HK-2 (cell line): ENCODE measurements around the gene NXN.
"Not testable (repeated sequence)": the region's sequence is repeated elsewhere in the genome, so short reads cannot be mapped to it uniquely, and the experiment has no call there.

Source experiments
- DNase-seq: peaks from one replicate; pipeline ENCODE4 v3.0.0-alpha.2; 2018; ENCODE audit not compliant: unreplicated experiment

The NXN gene

DNA sequence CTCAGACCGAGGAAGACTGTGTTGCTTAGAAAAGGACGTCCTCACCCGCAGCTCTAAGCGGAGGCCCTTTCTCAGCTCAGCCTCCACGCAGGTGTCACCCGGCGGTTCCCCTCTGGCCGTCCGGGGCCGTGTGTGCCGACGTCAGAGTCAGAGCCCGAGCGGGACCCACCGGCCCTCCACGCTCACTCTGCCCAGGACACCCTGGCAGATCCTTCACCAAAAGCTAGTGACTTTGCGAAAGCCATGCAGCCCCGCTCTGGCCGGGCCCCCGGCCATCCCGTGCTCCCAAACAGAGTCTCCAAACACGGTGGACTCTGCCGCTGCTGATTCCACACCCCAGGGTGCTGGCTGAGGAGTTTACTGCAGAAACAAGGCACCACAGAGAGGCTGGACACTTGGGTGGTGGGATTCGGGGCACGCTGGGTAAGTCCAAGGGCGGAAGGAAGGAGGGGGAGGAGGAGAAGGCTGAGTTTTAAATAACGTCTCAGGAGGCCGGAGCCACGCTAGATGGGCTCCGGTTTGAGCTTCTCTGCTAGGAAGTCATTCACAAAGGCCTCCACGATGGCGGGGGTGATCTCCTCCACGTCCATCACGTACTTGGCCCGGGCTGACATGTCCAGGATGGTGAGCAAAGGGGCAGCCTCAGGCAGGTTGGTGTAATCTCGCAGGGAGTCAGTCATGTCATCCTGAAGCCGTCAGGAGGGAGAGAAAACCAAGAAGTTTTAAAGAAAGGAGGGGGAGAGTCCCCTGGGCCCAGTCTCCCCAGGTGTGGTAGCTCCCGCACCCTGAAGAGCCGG is 178.9 kb downstream of the NXN start:
- DNase-seq, result no peak

DNA sequence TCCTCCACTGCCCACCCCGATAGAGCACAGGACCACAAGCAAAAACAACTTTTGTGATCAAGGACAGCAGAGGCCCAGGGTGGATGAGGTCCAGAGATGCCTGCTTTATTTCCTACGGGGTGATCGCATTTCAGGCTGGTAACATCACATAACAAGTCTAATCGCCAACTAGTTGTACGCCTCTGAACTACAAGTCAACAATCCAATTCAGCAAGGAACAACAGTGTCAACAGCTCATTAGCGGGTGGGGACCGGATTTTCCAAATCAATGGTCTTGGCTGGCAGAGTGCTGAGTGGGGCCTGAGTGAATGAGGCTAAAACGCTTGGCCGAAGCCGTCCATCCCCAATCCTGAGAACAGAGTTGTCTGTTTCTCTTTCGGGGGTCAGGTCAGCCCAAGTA is 180.3 kb downstream of the NXN start:
- no peak for DNase-seq

DNA sequence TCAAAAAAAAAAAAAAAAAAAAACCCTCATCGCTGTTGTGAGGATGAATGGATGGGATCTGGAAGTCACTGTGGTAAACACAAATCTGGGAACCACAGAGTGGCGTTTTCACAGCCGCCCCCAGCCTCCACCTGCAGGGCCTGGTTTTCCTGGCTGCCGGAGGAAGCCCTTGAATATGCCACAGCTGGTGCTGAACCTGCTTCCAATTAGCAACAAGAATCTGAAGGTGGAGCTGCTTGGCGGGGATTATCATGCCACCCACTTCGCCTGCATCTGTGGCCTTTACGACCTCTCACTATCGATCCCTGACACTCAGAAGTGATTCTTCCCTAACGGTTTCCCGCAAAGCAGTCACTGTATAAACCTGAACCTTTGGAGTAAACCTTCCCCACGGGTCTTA is 181.3 kb downstream of the NXN start:
- DNase-seq, result no peak

DNA sequence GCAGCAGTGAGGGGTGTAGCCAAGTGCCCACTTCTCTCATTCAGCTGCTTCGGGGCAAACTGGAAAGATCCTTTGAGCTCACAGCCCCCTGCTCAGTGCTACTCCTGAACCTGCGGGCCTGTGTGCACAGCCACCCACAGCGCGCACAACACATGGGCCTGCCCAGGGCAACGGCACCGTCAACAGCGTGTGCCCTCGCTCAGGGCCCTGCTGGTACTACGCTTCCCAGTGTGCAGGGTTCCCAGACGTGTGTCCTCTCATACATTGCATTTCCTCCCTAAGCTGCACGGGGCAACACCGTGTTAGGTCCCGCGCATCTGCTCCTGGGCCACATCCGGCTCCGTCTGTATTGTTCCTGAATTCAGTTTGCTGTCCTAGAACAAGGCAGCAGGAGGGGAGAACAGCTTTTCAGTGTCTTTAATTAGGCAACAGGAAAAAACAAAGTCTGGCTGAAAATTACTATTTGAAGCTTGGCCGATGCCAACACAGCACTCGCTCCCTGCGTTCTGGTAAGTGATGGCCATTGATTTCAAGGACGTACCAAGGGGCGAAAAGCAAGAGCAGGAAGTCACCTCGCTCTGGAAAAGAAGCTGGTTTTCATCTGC is 182.2 kb downstream of the NXN start:
- DNase-seq, result no peak

DNA sequence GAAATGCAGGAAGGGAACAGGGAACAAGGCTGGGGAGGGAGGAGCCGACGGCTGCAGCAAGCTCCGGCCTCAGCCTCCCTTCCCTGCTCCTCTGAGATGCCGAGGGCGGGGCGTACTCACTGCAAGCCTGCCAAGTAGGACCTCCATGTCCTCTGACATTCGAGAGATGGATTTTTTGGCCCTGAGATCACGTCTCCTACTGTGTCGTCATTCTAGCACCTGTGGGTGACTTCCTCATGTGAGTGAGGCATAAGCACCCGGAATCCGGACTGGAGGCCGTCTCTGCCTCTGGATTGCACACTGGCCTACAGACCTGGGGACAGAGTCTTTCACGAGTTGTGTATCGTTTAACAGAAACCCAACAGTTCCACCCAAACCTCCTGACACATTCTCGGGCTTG is 183.0 kb downstream of the NXN start:
- no peak for DNase-seq

DNA sequence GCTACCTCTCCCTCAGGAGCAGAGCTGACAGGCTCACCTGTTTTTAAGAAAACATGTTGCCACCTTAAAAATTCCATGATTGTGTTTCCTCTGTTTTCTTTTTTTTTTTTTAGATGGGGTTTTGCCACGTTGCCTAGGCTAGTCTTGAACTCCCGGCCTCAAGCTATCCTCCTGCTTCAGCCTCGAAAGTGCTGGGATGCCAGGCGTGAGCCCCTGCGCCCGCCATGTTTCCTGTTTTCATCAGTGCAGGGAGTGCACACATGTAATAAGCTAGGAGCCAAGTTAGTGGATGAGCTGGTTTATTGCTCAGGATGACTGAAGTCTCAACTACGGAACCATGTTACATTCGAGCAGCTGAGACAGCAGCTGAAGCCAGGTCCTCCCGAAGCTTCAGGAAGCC is 183.9 kb downstream of the NXN start:
- no peak for DNase-seq

DNA sequence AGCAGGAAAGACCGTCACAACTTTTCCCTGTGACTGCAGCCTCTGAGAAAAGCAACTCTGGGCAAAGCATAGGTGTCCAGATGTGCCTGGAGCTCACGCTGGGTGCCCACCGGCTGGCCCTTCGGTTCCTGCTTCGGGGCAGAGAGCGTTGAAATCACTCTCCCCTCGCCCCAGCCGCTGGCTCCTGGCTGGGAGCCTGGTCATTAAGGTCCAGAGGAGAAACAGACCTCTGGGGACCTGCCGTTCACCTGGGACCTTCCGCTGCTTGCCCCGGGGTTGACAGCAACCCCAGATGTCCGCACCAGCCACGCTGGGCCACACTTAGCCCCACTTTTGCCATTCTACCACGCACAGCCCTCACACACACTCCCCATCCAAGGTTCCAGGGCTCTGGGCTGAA is 184.3 kb downstream of the NXN start:
- no peak for DNase-seq

DNA sequence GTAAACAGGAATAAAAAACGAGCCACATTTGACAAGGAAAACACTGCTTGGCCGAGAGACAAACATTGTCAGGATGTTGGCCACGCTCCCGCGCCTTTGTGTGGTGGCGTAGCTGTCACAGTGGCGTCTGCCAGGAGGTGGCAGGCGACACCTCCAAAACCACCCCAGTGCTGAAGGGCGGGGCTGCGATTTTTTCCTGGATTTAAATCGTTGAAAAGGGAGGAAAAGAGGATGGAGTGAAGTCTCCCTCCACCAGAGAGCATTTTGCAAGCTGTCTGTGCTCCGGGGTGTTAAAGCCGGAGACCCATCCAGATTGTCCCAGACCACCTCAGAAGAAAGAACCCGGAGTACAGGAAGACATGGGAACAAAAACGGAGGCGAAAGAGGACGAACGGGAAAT is 184.7 kb downstream of the NXN start:
- DNase-seq, result no peak

DNA sequence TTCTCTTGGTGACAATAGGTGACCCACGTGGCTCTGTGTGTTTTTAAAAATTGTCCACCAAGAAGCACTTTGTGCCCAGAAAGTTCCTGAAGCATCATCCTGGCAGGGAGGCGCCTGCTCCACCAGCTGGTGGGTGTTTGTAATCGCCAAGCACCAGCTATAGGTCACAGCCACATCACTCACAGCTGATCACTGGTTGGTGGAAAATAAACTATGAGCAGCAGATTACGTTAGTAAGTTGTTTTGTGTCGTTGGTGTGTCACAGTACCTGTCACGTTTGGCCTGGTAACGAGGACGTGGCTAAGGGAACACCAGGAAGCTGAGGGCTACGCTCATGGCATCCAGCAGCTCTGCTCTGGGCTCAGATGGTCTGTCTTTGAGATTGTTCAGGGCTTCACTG is 187.3 kb downstream of the NXN start:
- no peak for DNase-seq

DNA sequence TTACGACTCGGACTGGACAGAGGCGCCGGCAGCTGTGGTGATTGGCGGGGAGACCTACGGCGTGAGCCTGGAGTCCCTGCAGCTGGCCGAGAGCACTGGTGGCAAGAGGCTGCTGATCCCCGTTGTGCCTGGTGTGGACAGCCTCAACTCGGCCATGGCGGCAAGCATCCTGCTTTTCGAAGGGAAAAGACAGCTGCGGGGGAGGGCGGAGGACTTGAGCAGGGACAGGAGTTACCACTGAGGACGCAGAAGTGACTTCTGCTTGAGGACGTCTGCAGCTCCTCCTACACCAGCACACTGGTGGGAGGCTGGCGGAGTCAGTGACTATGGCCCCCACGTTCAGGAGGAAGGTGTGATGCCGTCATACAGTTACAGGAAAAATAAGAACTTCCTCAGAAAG is 187.7 kb downstream of the NXN start:
- no peak for DNase-seq

DNA sequence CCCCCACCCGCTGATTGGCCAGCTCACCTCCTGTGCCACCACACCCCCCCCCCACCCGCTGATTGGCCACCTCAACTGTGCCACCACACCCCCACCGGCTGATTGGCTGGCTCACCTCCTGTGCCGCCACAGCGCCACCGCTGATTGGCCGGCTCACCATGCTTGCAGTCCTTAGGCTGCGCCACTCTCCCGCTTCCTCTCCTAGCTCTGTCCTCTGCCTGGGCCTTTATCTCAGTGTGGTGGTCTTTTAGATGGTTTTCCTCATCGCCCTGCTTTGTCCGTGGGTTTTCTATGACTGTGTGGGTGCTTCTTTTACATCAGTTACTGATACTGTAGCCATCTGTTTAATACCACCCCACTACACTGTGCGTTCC is 188.7 kb downstream of the NXN start:
- not testable (repeated sequence) for DNase-seq

DNA sequence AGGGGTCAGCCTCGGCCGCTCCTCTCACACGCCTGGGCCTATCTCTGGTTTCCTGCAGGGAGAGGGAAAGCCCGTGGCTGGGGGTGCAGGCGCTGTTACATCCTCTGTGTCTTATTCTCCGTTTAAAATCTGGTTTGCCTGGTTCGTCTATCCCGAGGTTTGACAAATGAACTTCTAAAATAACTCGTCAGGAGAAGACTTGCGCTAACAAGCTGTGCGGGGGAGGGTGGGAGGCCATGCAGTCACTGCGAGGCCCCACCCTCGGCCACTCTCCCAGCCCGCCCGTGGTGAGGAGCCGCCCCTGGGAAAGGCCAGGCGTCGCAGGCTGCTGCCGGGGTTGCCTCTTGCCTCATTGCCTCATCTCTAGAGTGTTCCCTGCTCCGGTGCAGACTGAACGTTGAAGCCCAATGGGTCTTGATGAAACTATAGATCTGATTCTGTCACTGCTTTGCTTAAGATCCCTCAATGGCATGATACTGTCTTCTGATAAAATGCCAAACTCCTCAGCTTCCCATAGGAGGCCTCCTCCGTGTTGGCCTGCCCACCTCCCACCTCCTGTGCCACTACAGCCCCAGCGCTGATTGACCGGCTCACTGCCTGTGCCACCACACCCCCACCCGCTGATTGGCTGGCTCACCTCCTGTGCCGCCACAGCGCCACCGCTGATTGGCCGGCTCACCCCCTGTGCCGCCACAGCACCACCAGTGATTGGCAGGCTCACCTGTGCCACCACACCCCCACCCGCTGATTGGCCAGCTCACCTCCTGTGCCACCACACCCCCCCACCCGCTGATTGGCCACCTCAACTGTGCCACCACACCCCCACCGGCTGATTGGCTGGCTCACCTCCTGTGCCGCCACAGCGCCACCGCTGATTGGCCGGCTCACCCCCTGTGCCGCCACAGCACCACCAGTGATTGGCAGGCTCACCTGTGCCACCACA is 189.4 kb downstream of the NXN start:
- DNase-seq, result not testable (repeated sequence)

DNA sequence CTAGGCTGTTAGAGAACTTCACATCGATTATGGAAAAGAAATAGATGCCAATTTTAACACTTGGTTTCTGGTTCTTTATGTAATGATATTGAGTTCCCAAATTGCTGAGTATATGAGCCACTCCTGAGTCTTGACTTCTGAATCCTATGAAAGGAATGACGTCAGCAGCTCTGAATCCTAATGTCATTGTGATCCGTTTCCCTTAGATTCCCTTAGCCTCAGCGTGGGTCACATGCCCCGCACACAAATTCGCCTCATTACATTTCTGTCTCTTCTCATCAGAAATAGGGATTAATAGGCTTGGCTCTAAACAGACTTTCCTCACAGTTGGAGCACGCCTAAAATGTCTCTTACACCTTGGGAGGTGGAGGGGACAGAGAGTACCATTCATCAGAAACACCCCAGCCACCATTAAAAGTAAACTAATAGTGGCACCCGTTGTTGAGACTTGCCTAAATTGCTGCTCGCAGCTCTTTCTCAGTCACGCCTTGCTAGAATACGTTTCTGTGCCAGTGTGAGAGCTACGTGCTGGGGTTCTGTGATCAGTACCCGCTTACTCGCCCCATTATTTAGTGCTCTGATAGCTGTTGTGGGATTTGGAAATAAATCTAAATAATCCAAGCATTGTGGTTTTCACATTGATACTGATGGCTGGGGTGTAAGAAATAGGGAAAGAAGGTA is 190.3 kb downstream of the NXN start:
- no peak for DNase-seq

DNA sequence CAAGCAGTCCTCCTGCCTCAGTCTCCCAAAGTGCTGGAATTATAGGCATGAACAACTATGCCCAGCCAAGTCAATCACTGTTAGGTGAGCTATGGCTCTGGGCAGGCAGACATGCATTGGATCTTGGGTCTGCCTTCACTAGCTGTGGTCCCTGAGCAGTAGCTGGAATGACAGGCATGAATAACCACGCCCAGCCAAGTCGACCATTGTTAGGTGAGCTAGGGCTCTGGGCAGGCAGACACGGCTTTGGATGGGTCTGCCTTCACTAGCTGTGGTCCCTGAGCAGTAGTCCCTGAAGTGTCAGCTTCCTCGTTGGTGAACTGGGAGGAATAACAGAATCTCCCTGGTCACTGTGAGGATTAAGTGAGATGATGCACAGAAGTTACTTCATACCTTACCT is 191.0 kb downstream of the NXN start:
- no peak for DNase-seq

DNA sequence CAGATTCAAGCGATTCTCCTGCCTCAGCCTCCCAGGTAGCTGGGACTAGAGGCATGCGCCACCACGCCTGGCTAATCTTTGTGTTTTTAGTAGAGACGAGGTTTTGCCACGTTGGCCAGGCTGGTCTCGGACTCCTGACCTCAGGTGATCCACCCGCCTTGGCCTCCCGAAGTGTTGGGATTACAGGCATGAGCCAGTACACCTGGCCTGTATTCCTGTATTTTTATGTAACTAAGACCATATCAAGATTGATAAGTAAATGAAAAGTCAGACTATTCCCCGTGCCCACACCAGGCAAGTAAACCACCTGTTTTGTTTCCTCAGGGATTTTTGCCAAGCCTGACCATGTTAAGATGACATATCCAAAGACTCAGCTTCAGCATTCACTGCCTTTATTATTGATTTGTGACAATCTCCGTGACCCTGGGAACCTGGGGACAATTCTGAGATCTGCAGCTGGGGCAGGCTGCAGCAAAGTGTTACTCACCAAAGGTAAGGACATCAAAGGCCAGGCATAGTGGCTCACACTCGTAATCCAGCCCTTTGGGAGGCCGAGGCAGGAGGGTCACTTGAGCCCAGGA is 191.8 kb downstream of the NXN start:
- DNase-seq, result no peak

DNA sequence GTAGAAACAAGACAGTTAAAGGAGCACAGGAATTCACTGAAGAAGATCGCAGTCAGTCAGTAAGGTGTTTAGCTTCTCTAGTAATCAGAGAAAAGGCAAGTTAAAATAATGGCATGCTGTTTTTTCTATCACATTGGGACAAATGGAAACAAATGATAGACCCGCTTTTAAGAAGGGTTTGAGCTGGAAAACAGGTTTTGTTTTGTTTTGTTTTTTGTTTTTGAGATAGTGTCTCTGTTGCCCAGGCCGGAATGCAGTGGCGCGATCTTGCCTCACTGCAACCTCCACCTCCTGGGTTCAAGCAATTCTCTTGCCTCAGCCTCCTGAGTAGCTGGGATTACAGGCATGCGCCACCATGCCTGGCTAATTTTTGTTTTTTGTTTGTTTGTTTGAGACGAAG is 193.7 kb downstream of the NXN start:
- DNase-seq, result not testable (repeated sequence)

DNA sequence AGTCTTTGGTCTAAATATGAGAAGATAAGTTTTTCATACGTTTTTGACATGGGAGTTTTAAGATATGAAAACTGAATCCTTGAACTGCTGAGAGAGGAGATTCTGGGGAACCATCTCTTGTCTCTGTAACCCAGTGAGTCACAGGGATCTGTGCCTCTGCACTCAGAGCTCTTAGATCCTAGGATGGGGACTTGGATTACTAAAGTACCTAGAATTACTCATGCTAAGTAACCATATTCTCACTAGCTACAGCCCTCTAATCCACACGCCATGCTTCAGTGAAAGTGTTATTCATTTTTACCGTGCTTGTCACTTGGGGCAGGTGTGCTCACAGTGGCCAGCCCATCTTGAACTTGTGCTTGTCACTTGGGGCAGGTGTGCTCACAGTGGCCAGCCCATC is 195.4 kb downstream of the NXN start:
- no peak for DNase-seq

DNA sequence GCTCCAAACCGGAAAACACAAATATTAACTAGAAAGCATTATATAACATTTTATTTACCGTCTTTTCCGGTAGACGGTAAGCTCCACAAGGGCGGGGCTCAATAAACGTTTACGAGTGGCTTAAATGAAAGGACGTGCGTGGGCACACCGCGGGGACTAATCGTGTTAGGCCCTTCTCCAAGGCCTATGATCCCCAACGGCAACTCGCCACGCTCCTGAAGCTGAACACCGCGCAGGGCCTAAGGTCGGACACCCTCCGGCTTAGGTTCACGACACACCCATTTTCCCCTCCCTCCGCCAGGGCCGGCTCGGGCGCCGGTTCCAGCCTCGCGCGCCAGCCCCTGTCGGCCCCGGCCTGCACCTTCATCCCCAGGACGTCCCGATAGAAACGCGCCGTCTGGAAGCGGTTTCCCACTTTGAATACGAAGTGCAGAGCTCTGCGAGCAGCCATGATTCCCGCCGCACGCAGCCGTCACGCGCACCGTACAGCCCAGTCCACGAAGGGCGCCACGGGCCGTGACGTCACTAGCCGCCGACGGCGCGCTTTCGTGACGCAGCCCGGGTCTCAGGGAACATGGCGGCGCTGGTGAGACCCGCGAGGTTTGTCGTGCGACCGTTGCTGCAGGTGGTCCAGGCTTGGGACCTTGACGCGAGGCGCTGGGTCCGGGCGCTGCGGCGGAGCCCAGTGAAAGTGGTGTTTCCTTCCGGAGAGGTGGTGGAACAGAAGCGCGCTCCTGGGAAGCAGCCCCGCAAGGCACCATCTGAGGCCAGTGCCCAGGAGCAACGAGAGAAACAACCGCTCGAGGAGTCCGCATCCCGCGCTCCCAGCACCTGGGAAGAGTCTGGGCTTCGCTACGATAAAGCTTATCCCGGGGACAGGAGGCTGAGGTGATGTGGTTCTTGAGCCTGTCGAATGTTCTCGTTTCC is 197.5 kb downstream of the NXN start, which contains the start of the genes GLOD4 and MRM3:
TSS of gene GLOD4 (minus strand) at position 476 of the 927 bp plus-strand sequence. CDS start at position 451, 25 bp downstream.
TSS of gene MRM3 (plus strand) at position 549 of the 927 bp plus-strand sequence. CDS start at position 575, 26 bp downstream.
- DNase-seq, result peak; percentile 92

DNA sequence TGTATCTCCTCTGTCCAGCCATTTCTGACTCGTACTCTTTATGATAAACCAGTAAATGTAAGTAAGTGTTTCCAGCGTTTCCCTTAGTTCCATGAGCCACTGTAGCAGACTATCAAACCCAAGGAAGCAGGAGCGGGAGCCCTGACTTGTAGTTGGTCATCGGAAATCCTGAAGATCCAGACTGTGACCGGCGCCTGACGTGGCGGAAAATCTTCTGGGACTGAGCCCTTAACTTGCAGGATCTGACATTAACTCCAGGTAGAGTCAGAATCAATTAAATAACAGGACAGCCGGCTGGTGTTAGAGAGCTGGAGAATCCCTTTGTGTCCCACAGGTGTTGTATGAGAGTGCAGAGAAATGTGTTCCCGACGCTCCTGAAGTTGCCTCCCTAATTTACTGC is 201.5 kb downstream of the NXN start:
- DNase-seq, result no peak

DNA sequence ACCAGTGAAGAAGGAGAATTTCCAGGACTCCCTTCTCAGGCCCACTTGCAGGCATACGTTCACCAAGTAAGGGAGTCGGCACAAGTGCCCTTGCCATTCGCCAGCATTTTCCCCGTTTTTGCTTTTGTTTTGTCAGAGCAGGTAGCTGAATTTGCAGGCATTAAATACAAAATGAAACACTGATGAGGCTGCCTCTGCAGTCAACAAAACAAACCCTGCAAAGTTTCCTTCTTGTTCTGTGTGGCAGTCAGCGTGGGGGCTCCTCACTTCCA is 205.3 kb downstream of the NXN start:
- DNase-seq, result no peak
